Eye (tissue), 1 donor: ENCODE data around the gene PRKAR2A.
A peak's percentile ranks its signal among the peaks of the same experiment; 100 is the strongest.

ENCODE experiments used
- DNase-seq: peaks from one replicate; pipeline ENCODE4 v3.0.0-alpha.2; 2015

Gene PRKAR2A

DNA sequence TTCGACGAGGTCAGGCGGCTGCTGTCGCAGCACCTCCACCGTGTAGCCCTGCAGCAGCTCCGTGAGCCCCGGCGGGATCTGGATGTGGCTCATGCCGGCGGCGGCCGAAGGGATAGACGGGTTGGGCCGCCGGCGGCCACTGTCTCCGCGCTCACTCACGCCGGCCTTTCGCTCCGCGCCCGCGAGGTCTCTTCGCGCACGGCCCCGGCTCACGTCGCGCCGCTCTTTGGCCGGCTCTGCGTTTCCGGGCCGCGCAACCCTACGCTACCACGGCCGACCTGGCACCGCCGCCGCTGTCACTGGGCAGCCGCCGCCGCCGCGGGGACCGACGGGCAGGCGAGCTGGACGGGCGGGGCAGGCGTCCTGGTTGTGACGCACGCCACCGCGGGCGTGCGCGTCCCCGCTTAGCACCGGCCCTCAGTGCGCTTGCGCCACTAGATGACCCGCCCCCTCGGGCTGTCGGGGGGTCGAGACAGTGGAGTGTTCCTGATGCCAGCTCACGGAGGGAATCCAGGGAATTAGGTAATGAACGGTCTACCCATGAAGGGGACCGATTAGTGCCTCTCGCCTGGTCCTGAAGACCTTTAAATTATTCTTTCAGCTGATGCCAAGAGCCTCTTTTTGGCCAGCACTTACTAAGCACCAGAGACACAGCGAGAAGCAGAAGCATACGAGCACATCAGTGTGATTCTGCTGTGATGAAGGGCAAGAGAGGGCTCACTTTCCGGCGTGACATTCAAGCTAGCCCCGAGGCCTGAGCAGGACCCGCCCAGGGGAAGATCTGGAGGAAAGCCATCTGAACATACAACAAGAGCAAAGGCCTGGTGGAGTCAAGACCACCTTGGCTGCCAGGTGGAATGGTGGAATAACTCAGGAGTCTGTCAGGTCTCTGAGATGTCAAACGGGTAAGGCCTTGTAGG lies at the start of gene PRKAR2A:
Gene PRKAR2A, minus strand, starts transcription at position 371 of the 920 bp plus-strand sequence. Its CDS starts 278 bp downstream, at position 93.
- DNase-seq, result peak; percentile 96

DNA sequence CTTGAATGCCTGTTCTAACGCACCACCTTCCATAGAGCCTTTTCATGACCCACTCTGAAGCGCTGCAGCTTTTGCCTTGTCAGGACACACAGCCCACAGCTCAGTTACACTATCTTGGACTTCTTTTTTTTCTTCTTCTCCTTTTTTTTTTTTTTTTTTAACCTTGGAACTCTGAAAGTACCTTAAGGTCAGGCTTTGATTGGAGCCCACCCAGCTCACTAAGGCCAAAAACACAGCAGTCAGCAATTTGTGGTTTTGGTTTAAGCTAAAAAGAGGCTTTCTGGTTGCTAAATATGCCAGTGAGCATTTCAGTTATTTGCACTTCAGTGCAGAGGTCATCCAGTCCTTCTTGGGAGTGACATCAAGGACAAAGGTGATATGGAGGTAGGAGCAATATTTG lies 49.3 kb upstream of the PRKAR2A start:
- no peak for DNase-seq

GRCh38 chr3:48894516-48894915 lies 46.8 kb upstream of the PRKAR2A start:
- DNase-seq, result no peak

- no peak for DNase-seq
Measured at GRCh38 chr3:48891606-48892005, 43.9 kb upstream of the PRKAR2A start.

- no peak for DNase-seq
Measured at GRCh38 chr3:48885753-48886152, 38.1 kb upstream of the PRKAR2A start.

- DNase-seq, result no peak
Measured at GRCh38 chr3:48881652-48882114, 34.0 kb upstream of the PRKAR2A start.

- DNase-seq, result no peak
Measured at GRCh38 chr3:48881006-48881405, 33.3 kb upstream of the PRKAR2A start.

DNA sequence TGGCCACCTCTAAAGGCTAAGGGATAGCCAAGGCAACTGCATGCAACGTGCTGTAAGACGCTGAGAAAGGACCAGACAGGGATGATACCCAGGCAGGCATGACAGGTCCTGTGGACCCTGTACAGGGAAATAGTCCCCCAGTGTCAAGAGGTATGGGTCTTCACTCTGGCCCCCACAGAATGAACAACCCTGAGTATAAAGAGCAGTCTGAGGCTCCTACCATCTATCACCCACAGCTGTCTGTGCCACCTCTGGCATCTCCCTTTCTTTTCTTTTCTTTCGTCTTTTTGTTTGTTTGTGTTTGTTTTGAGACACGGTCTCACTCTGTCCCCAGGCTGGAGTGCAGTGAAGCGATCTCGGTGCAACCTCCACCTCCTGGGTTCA lies 32.3 kb upstream of the PRKAR2A start:
- DNase-seq, result no peak

DNA sequence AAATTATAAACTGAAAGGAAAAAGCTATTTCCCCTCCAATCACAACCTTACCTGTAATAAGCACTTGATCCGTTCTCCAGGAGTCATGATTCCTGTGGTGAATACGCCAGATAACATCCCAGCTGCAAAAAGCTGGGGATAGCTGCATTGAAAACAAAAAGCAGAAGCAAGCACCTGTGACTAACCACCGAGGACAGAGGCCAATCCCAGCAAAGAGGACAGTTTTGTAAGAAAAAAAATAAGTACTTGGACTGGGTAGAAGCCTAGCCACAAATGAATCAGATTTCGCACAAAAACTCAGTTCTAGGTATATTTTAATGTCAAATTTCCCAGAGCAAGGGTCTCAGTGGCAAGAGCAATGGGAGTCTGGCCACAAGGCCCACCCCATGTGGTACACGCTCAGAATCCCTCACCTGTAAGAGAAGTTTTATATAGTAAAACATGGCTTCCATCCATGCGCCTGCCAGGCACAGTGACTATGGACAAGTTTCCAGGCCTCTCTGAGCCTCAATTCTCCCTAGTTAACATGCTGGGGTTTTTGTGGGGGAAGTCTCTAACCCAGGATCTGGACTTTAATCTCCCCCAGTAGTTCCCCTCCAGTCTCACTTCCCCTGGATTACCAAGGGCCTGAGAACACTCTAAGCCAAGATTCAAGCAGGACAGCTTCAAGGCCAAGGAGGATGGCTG lies 31.8 kb upstream of the PRKAR2A start:
- no peak for DNase-seq

DNA sequence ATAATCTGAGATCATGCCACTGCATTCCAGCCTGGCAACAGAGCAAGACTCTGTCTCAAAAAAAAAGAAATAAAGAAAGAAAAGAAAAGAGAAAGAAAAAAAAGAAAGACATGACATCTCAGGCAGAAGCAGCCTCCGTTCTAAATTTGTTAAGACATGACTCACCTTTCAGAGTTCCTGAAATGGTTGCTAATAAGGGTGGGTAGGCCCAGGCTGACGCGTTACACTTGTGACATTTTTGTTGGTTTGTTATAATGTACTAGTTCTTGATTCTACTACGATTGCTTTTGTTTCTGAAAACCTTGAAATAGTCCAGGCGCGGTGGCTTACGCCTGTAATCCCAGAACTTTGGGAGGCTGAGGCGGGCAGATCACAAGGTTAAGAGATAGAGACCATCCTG lies 30.0 kb upstream of the PRKAR2A start:
- DNase-seq, result no peak

DNA sequence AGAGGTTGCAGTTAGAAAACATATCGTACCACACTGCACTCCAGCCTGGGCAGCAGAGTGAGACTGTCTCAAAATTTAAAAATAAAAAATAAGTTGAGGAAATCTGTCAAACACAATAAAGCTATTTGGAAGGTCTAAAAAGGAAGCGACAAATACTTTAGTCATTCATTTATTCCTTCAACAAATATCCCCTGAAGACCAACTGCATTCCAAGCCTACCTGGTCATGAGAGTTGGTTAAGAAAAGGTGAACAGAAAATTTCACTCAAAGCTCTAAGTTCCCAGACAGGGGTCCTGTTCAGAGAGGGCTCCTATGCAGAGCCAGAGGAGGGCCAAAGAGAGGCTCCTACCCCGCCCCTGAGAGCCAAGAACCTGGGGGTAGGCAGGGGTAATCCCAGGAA lies 15.4 kb upstream of the PRKAR2A start:
- no peak for DNase-seq

GRCh38 chr3:48859206-48859605 lies 11.5 kb upstream of the PRKAR2A start:
- DNase-seq, result no peak

- DNase-seq, result no peak
Measured at GRCh38 chr3:48858709-48859108, 11.0 kb upstream of the PRKAR2A start.

DNA sequence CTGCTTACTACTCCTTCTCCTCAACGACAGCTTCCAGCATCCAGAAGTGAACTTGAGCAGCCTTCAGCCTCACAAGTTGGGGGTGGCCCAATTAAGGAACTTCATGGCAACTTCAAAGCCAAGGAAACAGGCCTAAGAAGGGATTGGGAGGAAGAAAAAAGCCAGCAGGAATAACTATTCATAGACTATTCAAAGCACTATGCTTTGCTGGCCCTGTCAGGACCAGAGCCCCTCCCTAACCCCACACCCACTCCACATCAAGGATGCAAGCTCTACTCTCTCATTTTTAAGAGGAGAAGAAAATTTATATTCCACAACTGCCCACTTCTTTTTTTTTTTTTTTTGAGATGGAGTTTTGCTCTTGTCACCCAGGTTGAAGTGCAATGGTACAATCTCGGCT lies 10.0 kb upstream of the PRKAR2A start:
- no peak for DNase-seq

- no peak for DNase-seq
Measured at GRCh38 chr3:48856469-48856868, 8.8 kb upstream of the PRKAR2A start.

GRCh38 chr3:48855681-48856447 lies 8.2 kb upstream of the PRKAR2A start:
- DNase-seq, result no peak

GRCh38 chr3:48852151-48852550 lies 4.5 kb upstream of the PRKAR2A start:
- no peak for DNase-seq

DNA sequence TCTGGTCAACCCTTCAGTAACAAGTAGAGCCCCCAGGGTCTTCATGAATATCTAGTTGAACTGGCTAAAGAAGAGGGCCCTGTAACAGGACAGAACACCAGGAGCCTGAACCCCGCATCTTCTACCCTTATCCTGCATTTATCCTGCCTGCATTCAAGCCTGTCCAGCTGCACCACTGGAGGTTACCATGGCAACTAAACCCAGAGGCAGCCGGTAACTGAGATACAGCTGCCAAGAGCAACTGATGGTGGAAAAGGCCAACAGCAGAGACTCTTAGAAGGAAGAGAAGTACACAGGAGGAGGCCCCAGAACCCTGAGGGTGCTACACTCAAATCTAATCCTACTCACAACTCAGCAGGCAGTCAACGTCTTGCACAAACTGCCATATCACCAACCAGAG lies 3.7 kb upstream of the PRKAR2A start:
- peak; percentile 81 for DNase-seq

DNA sequence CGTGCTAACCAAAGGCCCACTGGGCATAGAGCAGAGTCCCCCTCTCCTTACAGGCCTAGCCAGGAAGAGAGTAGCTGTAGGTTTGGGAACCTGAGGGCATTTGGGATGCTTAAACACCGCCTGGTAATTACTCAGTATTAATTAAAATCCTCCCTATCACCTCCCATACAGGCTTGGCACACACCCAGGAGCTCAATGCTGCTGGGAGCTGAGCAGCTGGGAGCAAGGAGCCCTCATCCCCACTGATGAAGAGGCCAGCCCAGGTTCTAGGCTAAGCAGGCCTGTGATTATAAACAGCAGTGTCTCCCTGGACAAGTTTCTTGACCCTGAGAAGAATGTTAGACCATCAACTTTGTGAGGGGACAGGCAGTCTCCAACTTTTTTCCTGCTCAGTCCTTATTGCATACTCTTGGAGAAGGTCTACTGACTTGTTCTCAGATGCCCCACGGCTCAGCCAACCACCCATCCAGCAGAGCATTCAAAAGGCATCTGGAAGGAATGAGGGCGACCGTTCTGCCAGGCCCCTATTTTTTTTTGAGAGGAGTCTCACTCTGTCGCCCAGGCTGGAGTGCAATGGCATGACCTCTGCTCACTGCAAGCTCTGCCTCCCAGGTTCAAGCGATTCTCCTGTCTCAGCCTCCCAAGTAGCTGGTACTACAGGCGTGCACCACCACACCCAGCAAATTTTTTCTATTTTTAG lies 1.3 kb upstream of the PRKAR2A start:
- no peak for DNase-seq

DNA sequence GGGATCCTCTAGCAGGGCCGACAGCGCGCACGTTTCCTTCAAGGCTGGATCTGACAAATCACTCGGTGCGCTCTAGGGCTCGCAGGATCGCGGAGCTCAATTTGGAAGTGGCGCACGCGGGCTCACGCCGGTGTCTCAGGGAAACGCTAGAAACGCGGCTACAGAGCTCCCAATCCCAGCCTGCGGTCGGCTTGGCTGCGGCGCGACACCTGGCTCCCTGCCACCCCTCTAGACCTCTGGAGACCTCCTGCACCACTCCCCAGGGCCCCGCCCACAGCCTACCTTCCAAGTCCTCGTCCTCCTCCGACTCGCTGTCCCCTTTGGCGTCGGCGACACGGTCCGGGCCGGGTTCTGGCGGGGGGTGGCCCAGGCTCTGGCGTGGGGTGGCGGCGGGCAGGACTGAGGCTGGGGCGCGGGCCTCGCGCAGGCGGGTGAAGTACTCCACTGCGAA lies 596 bp downstream of the PRKAR2A start:
- DNase-seq, result peak; percentile 86

DNA sequence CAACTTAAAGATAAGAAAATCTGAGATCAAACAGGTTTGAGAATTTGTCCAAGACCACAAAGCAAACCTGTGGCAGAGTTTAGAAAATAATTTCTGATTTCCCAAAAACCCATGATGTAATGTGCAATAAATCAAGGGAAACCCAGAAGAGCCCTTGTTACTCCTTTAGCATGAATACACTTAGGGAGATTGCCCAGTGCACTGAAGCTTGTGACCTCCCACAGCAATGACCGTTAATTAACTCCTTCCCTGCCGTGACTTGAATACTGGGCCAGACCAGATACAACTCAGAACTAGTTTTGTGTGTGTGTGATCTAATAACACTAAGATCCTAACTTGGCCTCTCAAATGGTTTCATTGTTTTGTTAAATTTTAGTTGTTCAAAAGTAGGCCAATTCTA lies 2.5 kb downstream of the PRKAR2A start:
- peak; percentile 65 for DNase-seq

- DNase-seq, result no peak
Measured at GRCh38 chr3:48837163-48837562, 10.5 kb downstream of the PRKAR2A start.
